HG02571 (cell line): ENCODE results near the gene PRKAR1B.

ENCODE experiments used
- ATAC-seq: cut with Tn5 transposase; IDR thresholded peaks from one replicate; pipeline ENCODE4 v1.9.1; 2021; ENCODE audit warnings: mild to moderate bottlenecking, moderate library complexity; ENCODE audit not compliant: unreplicated experiment

Gene PRKAR1B

GRCh38 chr7:545470-545869, 181.6 kb downstream of the PRKAR1B start:
- ATAC-seq: no peak

DNA sequence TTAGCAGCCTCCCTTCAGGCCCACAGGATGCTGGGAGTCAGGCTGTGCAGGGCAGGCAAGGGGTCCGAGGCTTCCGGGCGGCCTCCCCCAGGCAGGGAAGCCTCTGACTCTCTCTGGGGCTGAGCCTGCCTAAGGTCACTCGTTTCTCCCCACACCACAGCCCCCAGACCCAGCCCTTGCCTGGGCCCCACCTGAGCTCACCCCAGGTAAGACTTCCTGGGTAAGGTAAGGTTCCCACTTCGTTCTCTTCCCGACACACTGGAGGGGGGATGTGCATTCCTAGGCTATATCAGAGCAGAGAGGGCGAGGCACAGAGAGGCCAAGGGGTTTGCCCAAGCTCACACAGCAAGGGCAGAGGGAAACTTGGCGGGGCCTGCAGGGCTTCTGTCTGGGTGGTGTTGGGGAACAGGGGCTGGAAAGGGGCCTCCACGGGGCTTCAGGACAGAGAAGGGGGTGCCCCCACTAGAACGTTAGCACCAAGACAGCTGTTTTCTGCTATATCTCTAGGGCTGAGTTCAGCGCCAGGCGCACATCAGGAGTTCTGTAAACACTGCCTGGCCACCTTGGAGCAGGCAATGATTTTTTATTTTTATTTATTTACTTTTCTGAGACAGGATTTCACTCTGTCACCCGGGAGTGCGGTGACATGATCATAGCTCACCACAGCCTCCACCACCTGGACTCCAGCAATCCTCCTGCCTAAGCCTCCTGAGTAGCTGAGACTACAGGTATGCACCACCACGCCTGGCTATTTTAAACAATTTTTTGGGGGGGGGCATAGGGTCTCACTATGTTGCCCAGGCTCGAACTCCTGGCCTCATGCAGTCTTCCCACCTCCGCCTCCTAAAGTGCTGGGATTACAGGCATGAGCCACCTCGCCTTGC, 182.5 kb downstream of the PRKAR1B start:
- no peak for ATAC-seq

- no peak for ATAC-seq
Measured at GRCh38 chr7:543501-544337, 183.4 kb downstream of the PRKAR1B start.

DNA sequence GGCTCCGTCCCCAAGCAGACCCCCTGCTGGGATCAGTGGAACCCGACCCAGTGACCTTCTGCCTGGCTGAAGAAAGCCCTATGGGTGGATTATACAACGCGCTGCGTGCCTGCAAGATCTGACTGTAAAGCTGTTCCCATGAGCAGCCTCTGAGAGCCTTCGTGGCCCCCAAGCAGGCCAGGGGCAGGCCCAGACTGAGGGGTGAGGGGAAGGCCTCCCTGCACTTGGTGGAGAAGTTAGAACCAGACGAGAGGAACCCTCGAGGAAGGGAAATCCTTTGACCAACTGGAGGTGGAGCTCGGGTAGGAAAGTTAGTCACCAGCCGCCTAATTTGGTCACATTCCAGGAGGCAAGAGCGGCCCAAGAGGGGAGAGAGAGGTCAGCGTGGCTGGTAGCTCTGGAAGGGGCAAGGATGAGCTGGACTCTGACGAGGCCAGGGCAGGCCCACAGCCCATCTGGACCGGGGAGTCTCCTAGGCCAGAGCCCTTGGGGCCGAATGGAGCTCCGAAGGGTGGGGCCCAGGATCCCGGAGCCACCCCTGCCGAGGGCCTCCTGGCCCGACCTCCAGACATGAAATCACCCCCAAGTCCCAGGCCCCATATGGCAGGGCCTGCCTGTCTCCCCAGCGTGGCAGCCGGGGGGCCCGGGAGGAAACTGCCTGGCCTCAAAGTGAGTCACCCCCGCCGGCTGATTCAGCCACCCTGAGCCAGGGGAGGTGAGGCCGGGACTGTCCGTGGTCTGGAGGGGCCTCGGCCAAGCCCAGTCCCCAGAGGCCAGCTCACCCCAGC, 184.2 kb downstream of the PRKAR1B start:
- no peak for ATAC-seq

GRCh38 chr7:542131-542712, 184.9 kb downstream of the PRKAR1B start:
- ATAC-seq: no peak

DNA sequence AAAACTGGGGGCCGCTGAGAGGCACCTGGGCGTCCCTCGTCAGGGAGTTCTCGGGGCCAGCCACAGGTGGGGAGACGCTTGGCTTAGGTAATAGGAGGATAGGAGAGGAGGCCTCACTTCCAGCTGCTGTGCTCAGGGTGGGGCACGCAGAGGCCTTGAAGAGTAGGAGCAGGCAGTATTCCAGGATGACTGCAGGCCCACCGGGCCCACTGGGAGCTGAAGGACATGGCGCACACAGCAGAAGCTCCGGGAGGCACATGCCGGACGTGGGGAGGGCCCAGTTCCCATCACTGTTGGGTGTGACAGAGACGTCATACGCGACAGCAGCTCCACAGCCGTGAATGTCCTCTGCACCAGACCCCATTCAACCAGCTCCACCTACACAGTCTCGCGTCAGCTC, 185.4 kb downstream of the PRKAR1B start:
- no peak for ATAC-seq

DNA sequence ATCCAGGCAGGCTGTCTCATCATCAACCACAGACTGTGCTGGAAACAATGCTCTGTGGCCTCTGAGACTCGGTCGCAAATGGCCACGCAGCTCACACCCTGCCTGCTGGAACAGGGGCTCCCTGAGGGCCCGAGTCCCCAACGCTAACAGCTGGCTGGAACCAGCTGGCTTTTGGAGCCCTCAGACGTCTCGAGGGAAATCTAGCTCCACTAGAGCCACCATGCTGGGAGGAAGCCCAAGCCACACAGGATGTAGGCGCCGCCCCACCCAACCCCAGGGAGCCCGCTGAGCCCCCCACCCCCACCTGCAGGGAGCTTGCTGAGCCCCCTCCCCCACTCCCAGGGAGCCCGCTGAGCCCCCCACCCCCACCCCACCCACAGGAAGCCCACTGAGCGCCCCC, 186.1 kb downstream of the PRKAR1B start:
- ATAC-seq: no peak

DNA sequence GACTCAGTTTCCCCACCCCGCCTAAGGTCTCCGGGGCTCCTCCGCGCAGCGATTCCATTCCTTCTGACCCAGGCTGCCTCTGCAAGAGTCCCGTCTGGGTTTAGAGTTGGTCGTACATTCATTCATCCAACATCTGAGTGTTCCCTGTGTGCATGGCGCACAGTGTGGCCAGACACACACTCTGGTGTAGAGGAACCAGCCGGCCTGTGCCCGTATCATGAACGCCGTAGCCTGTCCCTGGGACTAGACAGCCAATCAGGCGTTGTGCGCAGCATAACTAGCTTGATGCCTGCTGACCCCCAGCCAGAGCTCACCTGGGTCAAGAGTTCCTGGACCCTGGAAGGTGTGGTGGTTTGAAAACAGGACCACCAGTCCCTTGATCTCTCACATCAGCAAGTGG, 186.5 kb downstream of the PRKAR1B start:
- no peak for ATAC-seq

DNA sequence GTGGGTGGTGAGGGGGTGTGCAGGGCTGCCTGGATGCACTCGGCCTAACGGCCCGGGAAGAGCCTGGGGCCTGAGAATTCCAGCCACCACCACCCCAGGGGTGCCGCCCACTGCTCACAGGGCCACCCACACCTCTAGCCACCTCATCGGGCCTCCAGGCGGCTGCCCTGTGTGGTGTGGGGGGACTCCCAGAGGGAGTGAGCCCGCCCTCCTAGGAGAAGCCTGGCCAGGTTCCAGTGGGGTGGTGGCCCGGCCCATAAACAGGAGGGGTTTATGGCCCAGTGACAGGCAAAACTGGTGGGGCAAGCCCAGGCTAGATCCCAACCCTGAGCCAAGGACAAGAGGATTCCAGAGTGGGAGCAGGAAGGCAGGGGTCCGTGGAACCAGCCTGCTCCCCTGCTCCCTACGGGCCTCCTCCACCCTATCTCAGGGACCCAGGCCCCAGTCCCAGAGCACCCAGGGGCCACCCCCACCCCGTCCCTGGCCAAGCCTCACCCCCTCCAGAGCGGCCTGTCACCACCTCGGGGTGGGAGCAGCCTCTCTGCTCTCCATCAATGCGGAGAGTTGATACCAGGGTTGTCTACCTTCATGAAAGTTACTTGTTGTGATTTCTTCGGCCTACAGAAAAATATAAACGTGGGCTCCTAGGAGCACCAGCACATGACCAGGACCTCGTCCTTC, 187.2 kb downstream of the PRKAR1B start:
- no peak for ATAC-seq

GRCh38 chr7:538764-539685, 188.1 kb downstream of the PRKAR1B start:
- no peak for ATAC-seq

DNA sequence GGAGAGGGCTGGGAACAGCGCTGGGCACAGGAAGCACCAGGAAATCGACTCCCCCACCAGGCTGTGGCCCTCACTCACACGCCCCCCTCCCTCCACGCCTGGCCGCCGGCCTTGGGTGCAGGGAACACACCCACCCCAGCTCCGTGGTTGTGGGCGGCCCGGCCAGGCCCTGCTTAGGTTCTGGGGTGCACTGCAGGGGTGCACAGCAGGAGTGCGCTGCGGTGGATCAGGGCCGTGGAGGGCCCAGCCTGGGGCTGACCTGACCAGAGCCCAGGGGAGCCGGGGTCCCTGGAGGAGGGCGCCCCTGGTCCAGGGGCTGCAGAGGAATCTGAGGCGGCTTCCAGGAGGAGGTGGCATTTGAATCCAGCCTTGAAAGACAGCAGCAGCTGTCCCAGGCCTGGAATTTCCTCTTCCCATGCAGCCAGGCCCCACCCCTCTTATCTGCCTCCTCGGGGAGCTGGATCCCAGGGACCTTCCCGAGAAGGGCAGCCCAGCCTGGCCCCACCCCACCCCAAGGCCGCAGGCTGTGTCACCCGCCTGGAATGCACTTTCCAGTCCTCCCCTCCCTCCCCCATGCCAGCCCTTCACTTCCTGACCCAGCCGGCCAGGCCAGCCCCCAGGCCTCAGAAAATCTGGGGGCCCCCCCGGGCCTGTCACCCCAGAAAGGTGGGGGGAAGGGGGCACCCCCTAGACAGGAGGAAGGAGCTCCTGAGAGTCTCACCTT, 189.0 kb downstream of the PRKAR1B start:
- no peak for ATAC-seq

- ATAC-seq: no peak
Measured at GRCh38 chr7:536231-536630, 190.8 kb downstream of the PRKAR1B start.

- no peak for ATAC-seq
Measured at GRCh38 chr7:534959-535358, 192.1 kb downstream of the PRKAR1B start.

DNA sequence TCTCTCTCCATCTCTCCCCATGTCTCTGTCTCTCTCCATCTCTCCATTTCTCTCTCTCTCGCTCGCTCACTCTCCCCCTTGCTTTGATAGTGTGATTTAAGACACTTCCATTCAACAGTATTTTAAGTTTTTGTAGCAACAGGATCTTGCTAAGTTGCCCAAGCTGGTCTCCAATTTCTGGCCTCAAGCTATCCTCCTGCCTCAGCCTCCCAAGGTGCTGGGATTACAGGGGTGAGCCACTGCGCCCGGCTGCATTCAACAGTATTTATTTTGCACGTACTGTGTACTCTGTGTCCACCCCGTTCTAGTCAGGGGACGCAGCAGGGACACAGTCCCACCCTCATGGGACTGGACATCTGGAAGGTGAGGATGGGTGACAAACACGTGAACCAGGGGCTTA, 193.0 kb downstream of the PRKAR1B start:
- ATAC-seq: no peak

DNA sequence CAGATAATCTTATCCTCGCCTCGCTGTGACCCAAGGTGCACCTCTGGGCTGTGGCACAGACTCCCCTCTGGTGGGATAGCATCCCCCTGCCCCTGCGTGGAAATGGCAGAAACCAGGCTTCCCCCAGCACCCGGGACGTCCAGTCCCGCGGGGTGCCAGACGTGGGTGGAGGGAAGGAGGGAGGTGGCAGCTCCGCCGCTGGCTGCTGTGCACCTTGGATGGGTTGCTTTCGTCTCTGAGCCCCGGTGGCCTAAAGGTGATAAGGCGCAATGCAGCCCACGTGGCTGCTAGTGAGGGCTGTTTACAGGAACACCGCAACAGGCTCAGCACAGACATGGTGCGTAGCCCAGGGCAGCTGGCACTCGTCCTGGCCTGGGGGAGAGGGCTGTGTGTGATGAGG, 193.8 kb downstream of the PRKAR1B start:
- no peak for ATAC-seq

GRCh38 chr7:532379-533143, 194.5 kb downstream of the PRKAR1B start:
- no peak for ATAC-seq

GRCh38 chr7:531777-532176, 195.3 kb downstream of the PRKAR1B start:
- ATAC-seq: no peak

DNA sequence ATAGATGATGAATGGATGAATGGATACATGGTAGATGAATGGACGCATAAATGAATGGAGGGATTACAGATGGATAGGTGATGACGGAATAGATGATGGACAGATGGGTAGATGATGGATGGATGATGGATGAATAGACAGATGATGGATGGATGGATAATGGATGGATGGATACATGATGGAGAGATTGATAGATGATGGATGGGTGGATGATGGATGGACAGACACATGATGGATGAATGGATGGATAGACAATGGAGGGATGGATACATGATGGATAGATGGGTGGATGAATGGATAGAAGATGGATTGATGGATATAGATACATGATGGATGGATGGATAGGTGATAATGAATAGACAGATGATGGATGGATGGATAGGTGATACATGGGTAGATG, 198.6 kb downstream of the PRKAR1B start:
- ATAC-seq: no peak
